Daoy (cell line): ENCODE results near the gene SLC35E2B. TPM values are rescaled to one million over a fixed set of nuclear protein-coding genes. Genes with fewer than 3 reads are reported as not detected.
A peak's percentile ranks its signal among the peaks of the same experiment; 100 is the strongest.
"Not testable (repeated sequence)": the region's sequence is repeated elsewhere in the genome, so short reads cannot be mapped to it uniquely, and the experiment has no call there.

Source experiments
- DNase-seq: peaks from one replicate; pipeline ENCODE4 v3.0.0-alpha.2; 2015; ENCODE audit warnings: low read depth
- total RNA-seq: library from RNA; depleted of rRNA; stranded (reverse); fragments of >200 nt; shearing (Covaris generic); gene quantifications from 2 replicates; pipeline ENCODE4 v1.2.3, GENCODE V29; 2014; rRNA removed

SLC35E2B gene
- total RNA-seq: 8.5 and 12.2 TPM in 2 replicates

DNA sequence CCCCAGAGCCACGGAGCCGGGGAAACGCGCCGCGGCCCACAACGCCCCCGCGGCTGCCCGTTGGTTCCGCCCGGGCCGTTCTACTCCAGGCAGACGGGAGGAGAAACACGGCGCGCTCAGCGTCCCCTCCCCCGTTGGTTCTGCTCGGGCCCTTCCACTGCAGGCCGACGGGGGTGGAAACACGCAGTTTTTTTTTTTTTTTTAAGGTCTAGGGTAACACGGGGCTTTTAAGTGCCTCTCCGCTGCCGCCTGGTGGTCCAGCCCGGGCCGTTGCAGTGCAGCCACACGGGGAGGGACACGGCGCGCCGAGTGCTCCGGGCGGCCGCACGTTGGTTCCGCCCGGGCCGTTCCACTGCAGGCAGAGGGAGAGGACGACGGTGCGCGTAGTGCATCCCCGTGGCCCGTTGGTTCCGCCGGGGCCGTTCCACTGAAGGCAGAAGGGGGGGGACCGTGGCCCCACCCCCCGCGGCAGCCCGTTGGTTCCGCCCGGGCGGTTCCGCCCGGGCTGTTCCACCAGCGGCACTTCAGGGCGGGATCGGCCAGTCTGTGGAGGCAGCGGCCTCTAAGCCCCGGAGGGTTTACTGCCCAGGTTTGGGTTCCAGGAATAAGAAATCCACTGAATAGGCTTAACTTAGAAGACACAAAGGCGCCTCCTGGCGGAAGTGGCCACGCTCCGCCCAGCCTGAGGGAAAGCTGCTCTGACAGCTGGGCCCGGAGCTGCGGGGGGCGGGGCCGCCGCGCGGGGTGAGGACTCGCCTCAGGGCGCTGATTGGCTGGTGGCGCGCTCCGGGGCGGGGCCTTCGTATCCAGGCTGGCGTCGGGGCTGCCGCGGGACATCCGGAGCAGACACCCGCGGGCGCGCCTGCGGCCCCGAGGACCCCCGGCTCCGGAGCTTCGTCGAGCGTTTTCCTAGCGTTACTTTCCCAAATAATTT is at the start of gene SLC35E2B:
TSS of gene SLC35E2B (minus strand) at position 82 of the 934 bp plus-strand sequence. CDS start 16,096 bp downstream, outside the sequence.
- DNase-seq: peak; percentile 89

DNA sequence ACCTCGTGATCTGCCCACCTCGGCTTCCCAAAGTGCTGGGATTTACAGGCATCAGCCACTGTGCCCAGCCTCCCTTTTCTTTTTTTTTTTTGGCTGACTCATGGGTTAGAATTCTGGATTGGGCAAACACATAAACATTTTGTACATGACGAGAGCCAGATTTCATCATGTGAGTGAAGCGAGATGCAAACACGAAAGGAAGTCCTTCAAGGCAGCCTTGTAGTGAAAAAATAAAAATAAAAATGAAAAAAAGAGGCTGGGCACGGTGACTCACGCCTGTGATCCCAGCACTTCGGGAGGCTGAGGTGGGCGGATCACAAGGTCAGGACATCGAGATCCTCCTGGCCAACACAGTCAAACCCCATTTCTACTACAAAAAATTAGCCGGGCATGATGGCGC is 48.4 kb upstream of the SLC35E2B start:
- peak; percentile 75 for DNase-seq

DNA sequence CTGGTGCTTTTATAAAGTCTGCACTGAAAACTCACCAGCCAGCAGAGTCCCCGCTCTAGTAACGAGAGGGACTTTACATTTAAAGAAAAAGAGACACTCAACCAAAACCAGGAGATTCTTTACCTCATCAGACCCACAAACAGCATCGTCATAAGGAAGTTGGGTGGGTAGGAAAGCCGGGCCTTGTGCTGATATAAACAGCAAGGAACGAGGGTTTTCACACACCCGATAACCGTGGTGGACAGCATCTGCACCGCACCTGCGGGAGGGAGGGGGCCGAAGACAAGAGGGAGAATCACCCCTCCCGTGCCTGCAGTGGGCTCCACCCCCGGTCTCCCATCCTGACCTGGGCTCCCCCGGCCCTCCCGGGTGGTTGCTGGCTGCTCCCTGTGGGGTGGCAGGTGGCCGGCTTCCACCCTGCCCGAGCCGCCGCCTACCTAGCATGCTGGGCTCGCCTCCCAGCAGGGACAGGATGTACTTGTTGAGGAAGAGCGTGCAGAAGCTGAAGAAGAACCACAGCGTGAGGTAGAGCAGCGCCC is 46.3 kb upstream of the SLC35E2B start:
- DNase-seq: not testable (repeated sequence)

DNA sequence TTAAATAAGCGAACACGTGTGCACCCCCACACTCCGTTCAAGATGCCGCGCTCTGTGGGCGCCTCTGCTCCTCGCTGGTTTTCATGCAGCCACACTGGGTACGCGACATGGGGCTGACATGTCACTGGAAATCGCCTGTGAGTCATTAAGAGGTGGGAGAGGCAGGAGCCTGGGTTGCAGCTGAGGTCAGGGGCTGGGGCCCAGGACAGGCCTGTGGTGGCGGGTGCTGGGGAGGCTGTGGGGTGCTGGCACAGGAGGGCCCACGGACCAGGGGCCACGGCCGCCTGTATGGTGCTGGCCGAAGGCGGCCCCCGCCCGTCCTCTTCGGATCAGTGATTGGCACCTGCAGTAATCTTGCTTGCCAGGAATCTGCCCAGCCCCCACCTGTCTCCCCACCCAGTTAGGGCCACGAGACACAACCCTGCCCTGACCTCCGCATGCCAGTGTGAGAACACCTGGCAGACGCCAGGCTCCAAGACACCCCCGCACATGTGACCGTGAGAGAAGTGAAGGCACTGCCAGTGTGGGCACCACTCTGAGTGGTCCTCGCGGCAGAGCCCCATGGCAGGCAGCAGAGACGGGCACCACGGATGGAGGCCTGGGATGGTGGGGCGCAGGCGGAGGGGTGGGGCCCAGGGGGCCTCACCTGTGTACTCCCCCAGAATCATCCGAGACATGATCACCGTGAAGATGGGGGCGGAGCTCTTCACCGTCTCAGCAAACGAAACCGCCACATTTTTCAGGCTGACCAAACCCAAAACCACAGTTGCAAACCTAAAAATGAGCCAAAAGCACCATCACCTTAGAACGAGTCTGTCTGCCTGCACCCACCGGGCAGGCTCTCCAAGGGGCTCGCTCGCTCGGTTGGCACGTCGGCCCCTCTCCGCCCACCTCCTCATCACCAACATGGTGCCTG is 45.3 kb upstream of the SLC35E2B start:
- not testable (repeated sequence) for DNase-seq

DNA sequence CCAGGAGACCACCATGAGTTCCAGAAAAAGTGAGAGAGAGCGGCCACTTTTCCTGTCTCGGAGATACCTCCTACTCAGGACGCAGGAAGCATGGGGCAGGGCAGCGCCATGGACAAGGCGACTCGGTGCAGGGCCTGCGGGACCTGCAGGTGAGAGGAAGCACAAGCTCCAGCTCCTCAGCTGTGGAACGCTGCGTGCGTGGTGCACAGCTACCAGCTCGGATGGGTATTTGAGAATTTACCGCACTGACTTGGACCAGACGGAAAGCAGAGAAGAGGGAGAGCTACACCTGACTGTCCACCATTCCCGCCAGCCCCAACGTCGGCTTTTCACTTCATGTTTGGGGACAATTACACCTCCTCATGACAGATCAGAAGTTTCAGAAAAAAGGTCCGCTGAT is 39.8 kb upstream of the SLC35E2B start:
- no peak for DNase-seq

DNA sequence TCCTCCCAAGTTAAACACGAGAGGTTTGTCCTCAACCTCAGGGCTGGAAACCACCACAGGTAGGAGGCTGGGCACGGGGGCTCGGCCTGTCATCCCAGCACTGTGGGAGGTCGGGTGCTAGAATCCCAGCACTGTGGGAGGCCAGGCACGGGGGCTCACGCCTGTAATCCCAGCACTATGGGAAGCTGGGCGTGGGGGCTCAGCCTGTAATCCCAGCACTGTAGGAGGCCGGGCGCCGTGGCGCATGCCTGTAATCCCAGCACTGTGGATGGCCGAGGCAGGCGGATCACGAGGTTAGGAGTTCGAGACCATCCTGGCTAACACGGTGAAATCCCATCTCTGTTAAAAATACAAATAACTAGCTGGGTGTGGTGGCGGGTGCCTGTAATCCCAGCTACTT is 38.3 kb upstream of the SLC35E2B start:
- no peak for DNase-seq

DNA sequence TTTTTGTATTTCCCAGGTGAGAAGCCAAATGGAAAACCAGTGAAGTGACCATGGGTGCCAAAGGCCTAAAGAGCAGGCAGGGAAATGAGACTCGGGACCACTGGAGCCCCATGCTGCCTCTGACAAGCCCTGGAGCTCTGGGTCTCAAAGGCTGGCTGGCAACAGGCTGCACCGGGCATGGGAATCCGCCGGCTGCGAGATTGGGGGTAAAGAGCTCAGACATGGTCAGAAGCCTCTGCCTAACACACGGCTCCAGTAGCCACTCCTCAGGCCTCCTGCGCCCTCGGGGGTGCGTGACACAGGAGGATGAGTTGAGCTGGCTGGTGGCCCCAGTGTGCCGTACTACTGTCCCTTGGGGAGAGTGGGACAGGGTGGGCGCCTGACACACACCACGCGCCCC is 37.6 kb upstream of the SLC35E2B start:
- DNase-seq: not testable (repeated sequence)

DNA sequence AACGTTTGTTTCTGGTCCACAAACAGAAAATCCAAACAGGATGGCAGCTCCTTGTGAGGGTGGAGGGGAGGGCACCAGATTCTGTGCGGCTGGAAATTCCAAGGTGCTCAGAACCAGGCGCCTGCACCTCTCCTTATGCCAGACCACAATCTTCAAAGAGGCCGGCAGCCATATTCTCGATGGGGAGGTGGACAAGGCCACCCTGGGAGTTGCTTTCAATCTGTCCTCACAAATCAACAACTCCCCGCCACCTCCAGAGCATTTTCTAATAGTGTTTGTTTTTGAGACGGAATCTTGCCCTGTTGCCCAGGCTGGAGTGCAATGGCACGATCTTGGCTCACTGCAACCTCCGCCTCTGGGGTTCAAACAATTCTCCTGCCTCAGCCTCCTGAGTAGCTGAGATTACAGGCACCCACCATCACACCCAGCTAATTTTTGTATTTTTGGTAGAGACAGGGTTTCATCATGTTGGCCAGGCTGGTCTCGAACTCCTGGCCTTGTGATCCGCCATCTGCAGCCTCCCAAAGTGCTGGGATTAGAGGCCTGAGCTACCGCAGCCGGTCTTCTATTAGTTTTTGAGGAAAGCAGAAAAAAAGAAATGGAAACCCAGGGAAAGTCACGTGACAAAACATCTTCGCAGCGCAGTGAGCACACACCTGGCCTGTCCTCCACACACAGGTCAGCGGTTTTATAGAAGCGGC is 36.7 kb upstream of the SLC35E2B start:
- not testable (repeated sequence) for DNase-seq

DNA sequence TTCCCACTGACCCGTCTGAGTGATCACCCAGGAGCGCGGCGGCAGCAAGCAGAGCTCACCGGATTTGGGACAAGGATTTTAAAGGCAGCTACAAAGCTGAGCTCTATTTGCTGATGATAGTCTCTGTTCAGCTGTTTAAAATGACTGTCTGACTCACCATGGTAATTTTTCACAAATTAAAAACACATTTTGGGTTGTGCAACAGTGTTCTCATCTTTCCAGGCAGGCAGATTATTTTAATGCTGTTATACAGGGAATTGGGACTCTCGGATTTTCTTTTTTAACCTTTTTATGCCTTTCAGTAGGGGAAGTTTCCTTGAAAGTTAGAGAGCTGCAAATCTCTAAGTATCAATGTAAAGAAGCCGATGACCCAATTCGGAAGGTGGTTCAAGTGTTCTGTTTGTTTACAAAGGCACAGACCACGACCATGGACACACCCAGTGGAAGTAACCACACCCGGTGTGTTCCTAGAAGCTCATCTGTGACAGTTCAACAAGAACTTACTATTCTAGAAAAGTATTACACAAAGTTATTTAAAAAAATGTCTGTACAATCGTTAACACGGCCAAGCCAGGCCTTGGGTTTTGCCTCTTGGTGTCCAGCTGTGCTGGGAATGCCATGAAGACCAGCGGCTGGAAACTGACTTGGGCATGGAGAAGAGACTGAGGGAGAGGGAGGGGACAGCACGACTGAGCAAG is 35.9 kb upstream of the SLC35E2B start:
- DNase-seq: peak; percentile 69

DNA sequence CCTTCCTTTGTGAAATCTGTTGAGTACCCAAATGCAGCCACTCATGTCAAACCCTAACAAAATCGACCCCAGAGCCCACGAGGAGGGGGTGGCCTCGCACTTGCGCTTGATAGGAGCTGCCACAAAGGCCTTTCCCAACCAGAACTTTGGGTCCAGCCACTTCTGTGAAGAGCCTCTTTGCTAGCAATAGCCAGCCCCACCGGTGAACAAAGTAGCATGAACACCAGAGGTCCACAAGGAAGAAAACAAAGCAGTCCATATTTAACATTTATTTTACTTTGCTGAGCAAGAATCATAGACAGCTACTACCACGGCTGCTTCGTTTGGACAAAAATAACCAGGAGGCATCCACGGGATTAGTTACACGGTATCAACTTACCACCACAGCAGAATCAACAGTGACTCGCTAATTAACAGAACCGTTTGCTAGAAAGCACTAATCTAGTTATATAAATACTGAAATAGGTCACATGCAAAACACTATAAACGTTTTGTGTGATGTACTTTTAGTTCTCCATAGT is 34.6 kb upstream of the SLC35E2B start:
- DNase-seq: not testable (repeated sequence)

DNA sequence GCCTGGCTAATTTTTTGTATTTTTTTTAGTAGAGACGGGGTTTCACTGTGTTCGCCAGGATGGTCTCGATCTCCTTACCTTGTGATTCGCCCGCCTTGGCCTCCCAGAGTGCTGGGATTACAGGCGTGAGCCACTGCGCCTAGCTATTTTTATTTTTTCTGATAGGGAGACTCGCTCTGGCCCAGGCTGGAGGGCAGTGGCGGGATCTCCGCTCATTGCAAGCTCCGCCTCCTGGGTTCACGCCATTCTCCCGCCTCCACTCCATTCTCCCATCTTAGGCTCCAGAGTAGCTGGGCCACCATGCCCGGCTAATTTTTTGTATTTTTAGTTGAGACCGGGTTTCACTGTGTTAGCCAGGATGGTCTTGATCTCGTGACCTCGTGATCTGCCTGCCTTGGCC is 33.5 kb upstream of the SLC35E2B start:
- DNase-seq: not testable (repeated sequence)

DNA sequence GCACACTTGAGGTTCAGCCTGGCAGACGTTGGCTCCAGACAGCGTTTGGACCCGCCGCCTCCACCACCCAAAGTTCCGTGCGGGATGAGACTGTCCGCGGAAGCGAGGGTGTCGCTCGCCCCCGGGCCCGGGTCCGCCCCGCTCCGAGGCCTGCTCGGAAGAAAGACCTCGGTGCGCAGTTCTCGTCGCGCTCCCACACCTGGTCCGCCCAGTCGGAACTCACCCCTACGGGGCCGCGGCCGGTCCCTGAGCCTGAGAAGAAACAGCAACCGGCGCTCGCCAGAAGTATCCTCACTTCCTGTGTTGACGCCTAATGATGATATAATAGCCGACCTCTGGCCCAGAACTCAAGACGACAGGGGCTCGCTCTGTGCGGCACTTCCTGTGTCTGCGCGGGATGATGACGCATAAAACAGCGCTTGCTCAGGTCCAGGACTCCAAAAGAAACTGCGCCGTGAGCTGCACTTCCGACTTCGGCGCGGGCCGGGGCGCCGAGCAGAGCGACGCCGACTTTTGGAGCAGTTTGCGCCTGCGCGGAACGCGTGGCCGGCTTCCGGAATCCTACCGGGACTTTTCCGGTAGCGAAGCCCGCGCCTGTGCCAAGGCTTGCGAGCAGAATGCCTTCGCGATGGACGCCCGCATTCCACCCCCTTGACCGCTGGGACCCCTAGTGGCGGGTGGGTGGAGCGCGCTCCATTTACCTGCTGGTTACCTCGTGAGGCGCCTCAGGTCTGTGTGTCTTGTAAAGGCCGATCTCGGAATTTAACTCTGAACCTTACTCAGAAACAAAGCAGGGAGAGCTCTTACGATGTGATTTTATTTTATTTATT is 31.7 kb upstream of the SLC35E2B start, which contains the start of gene CDK11A:
TSS of gene CDK11A (minus strand) at position 323 of the 830 bp plus-strand sequence. CDS start 1,539 bp downstream, outside the sequence.
- peak; percentile 100 for DNase-seq

DNA sequence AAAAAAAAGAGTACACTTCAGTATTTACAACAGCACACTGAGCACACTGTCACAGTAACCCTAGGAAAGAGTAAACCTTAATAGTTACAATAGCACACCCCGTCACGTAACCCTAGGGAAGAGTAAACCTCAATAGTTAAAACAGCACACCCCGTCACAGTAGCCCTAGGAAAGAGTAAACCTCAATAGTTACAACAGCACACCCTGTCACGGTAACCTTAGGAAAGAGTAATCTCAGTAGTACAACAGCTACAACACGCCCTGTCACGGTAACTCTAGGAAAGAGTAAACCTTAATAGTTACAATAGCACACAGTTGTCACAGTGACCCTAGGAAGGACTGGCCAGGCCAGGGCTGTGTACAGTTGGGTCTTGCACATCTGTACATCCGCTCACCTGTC is 28.6 kb upstream of the SLC35E2B start:
- DNase-seq: no peak

DNA sequence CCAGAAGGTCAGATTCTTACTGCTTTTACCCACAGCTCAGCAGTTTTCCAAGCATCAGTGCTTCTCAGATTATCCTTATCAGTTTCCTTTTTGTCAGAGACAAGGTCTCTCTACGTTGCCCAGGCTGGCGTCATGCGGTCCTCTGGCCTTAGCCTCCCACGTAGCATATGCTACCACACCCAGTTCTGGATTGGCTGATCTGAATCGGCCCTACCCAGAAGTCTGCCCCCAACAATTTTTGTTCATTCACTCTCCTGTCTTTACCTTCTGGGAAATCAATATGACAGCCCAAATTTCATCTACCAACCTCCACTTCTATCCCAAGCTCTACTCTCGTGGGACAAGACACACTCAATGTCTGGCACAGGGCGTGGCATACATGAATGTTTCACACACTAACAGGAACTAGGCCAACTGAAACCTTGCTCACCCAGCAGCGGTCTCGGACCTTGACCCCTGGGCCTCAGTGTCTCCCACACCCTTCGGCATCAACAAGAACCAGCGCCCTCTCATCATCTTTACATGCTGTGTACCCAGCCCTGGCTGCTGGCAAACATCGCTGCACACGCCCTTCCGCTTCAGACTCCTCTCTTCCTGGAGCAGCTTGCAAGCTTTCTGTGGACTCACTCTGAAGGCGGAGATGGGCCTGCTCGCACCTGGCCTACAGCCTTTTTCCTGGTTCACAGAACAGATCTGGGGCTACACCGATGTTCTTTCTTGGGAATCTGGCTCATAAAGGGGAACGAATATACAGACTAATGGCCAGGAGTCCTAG is 22.7 kb upstream of the SLC35E2B start:
- not testable (repeated sequence) for DNase-seq

DNA sequence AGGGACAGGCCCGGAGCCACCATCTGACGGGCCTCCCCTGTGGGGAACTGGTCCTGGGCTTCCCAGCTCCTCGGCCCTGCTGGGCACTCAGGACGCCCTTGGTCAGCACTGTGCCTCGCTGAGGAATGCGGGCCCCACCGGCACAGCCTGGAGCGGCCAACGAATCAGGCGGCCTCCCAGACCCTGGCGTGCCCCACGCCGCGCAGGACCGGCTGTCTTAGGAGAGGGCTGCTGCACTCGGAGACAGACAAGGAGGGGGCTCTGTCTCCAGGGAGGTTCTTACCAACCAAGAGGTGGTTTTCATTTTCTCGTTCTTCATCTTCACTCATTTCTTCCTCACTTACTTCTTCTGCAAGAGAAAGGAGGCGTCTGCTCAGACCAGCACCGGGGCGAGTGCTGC is 15.3 kb upstream of the SLC35E2B start:
- not testable (repeated sequence) for DNase-seq

DNA sequence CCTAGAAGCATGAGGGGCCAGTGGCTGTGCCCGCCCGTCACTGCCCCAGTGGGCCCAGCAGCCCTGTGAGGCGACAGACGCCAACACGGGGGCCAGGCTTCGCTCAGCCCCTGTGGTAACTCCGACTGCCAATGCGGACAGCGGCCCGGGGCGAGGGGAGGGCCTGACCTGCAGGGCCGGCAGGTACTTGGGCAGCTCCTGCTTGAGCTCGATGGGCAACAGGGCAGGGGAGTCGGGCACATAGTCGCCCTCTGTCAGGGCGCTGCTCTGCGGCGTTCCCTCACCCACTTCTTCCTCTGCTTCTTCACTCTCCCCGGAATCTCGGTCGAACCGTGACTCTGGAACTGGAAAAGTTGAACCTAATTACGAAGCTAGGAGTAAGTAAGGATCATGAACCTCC is 14.6 kb upstream of the SLC35E2B start:
- DNase-seq: not testable (repeated sequence)

DNA sequence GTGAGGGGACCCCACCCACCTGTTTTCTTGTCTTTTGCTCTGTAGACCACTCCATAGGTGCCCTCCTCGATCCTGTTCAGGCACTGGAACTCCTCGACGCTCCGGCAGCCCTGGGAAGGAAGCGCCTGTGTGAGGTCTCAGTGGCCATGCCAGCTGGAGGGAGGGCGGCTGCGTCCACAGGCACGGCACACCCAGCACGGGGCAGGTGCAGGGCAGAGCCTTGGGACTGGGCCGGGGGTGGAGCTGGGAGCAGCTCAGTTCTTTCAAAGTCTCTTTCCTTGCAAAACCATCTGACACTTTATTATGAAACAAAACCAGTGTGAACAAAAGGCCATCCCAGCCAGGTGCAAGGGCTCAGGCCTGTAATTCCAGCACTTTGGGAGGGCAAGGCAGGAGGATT is 13.0 kb upstream of the SLC35E2B start:
- DNase-seq: not testable (repeated sequence)

DNA sequence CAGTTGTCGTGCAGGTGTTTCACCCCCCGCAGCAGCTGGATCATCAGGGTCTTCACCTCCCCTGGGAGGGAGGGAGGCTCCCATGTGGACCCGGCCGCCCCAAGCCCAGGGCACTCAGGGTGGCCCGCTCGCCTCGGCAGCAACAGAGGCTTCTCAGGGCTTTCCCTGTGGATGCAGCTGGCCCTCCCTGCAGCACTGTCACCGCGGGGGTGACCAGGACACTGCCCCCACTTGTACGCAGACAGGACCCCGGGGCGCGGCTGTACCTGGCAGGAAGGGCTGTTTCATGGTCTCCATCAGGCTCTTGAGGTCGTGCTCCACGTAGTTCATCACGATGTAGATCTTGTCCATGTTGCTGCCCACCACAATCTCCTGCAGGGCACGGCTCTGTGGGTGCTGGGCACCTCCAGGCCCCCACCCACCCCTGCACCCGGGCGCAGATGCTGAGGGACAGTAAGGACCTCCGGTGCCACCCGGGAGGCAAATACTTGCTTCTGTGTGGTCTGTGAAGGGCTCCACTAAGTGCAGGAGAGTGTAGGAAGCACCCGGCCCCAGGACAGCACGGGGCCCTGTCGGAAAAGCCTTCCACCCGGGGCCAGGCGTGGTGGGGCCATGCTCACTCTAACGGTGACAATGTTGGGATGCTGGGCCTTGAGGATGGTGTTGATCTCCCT is 11.8 kb upstream of the SLC35E2B start:
- not testable (repeated sequence) for DNase-seq
